Activated CD4-positive, alpha-beta T cell treated with anti-CD3 and anti-CD28 coated beads, Interleukin-2, amount 50 U/mL, for 24 hours (primary cell): ENCODE measurements around the gene ANKRD27.

ENCODE experiments used
- DNase-seq, 2 donors: peaks; one replicate each; pipeline ENCODE4 v3.0.0-alpha.2; 2020; ENCODE audit warnings: low read depth in 1 of 2, low spot score in 1 of 2

ANKRD27 gene

GRCh38 chr19:32691291-32691951 is 16.4 kb upstream of the ANKRD27 start, which contains the start of gene NUDT19:
TSS of gene NUDT19 (plus strand) at chr19:32691821. CDS start at chr19:32691961, 140 bp downstream.
- peak; percentile 62 to 78 for DNase-seq

GRCh38 chr19:32688311-32688710 is 13.3 kb upstream of the ANKRD27 start:
- DNase-seq: no peak

- DNase-seq: no peak
Measured at GRCh38 chr19:32687681-32688080, 12.7 kb upstream of the ANKRD27 start.

GRCh38 chr19:32686847-32687475 is 12.0 kb upstream of the ANKRD27 start:
- DNase-seq: no peak

- no peak for DNase-seq
Measured at GRCh38 chr19:32682317-32682716, 7.3 kb upstream of the ANKRD27 start.

GRCh38 chr19:32680986-32681385 is 6.0 kb upstream of the ANKRD27 start:
- no peak for DNase-seq

GRCh38 chr19:32677657-32678056 is 2.7 kb upstream of the ANKRD27 start:
- no peak for DNase-seq

- DNase-seq: no peak
Measured at GRCh38 chr19:32676895-32677359, 1.9 kb upstream of the ANKRD27 start.

- DNase-seq: no peak
Measured at GRCh38 chr19:32676186-32676894, 1.4 kb upstream of the ANKRD27 start.

- DNase-seq: peak in 1 of 2 donors; percentile 42
Measured at GRCh38 chr19:32675720-32676185, 773 bp upstream of the ANKRD27 start, which contains the start of gene RGS9BP. TSS of gene RGS9BP (plus strand) at chr19:32675848. CDS start at chr19:32676264, 416 bp downstream.

GRCh38 chr19:32674153-32674930 is 638 bp downstream of the ANKRD27 start:
- no peak for DNase-seq

GRCh38 chr19:32673573-32673972 is 1.4 kb downstream of the ANKRD27 start:
- DNase-seq: no peak

- no peak for DNase-seq
Measured at GRCh38 chr19:32672841-32673240, 2.1 kb downstream of the ANKRD27 start.

GRCh38 chr19:32671883-32672593 is 2.9 kb downstream of the ANKRD27 start:
- DNase-seq: no peak

- DNase-seq: no peak
Measured at GRCh38 chr19:32669310-32669709, 5.7 kb downstream of the ANKRD27 start.

- no peak for DNase-seq
Measured at GRCh38 chr19:32666084-32666483, 8.9 kb downstream of the ANKRD27 start.

GRCh38 chr19:32662186-32662585 is 12.8 kb downstream of the ANKRD27 start:
- no peak for DNase-seq

- DNase-seq: no peak
Measured at GRCh38 chr19:32661318-32661717, 13.7 kb downstream of the ANKRD27 start.

GRCh38 chr19:32658527-32658926 is 16.5 kb downstream of the ANKRD27 start:
- no peak for DNase-seq

- no peak for DNase-seq
Measured at GRCh38 chr19:32658075-32658474, 16.9 kb downstream of the ANKRD27 start.
